HG03460 (cell line): ENCODE results near the gene HMCN1.
A peak's percentile ranks its signal among the peaks of the same experiment; 100 is the strongest.

Experiments used
- ATAC-seq: cut with Tn5 transposase; IDR thresholded peaks from one replicate; pipeline ENCODE4 v1.9.1; 2021; ENCODE audit not compliant: unreplicated experiment

HMCN1 gene

GRCh38 chr1:186063091-186063657 lies 329.0 kb downstream of the HMCN1 start:
- ATAC-seq: no peak

GRCh38 chr1:186066411-186066810 lies 332.2 kb downstream of the HMCN1 start:
- no peak for ATAC-seq

- no peak for ATAC-seq
Measured at GRCh38 chr1:186073697-186074096, 339.5 kb downstream of the HMCN1 start.

GRCh38 chr1:186076006-186076405 lies 341.8 kb downstream of the HMCN1 start:
- no peak for ATAC-seq

GRCh38 chr1:186078245-186078644 lies 344.1 kb downstream of the HMCN1 start:
- peak; percentile 94 for ATAC-seq

GRCh38 chr1:186079084-186079684 lies 345.0 kb downstream of the HMCN1 start:
- ATAC-seq: no peak

- peak; percentile 73 for ATAC-seq
Measured at GRCh38 chr1:186082235-186082937, 348.2 kb downstream of the HMCN1 start.

- no peak for ATAC-seq
Measured at GRCh38 chr1:186086583-186086982, 352.4 kb downstream of the HMCN1 start.

- ATAC-seq: no peak
Measured at GRCh38 chr1:186089940-186090339, 355.7 kb downstream of the HMCN1 start.

GRCh38 chr1:186091222-186091720 lies 357.1 kb downstream of the HMCN1 start:
- ATAC-seq: no peak

- no peak for ATAC-seq
Measured at GRCh38 chr1:186093437-186093836, 359.2 kb downstream of the HMCN1 start.

GRCh38 chr1:186094172-186094571 lies 360.0 kb downstream of the HMCN1 start:
- ATAC-seq: no peak

GRCh38 chr1:186099336-186100104 lies 365.3 kb downstream of the HMCN1 start:
- no peak for ATAC-seq

- no peak for ATAC-seq
Measured at GRCh38 chr1:186102107-186102506, 367.9 kb downstream of the HMCN1 start.

- no peak for ATAC-seq
Measured at GRCh38 chr1:186102547-186103148, 368.5 kb downstream of the HMCN1 start.

GRCh38 chr1:186104459-186104858 lies 370.3 kb downstream of the HMCN1 start:
- no peak for ATAC-seq

- no peak for ATAC-seq
Measured at GRCh38 chr1:186112280-186112679, 378.1 kb downstream of the HMCN1 start.

- ATAC-seq: no peak
Measured at GRCh38 chr1:186113461-186113860, 379.3 kb downstream of the HMCN1 start.

- ATAC-seq: no peak
Measured at GRCh38 chr1:186118724-186119123, 384.5 kb downstream of the HMCN1 start.

GRCh38 chr1:186122837-186123236 lies 388.6 kb downstream of the HMCN1 start:
- ATAC-seq: no peak

- ATAC-seq: no peak
Measured at GRCh38 chr1:186125035-186125434, 390.8 kb downstream of the HMCN1 start.
